Measurements from ENCODE around the gene OR1E2.

Gene OR1E2

GRCh38 chr17:3433741-3434140, at the start of gene OR1E2:
Gene OR1E2 (minus strand): TSS chr17:3433841. CDS start chr17:3433841, 0 bp downstream.
- Mint-ChIP-seq H3K36me3 (ENCODE audit: low read depth) (no peaks in the 10 kb centered on the region), H3K27ac (no peak within 1 kb of the TSS), H3K4me1 (no peaks in the 10 kb centered on the region), H3K27me3 (ENCODE audit: low read depth, poor library complexity) (peaks cover 10% of the 10 kb centered on the region), H3K9me3 (peaks cover 26% of the 10 kb centered on the region), H3K4me3 (no peak within 1 kb of the TSS)
- no peak for DNase-seq
- no peak for TF ChIP-seq CTCF (IDR thresholded peaks at IDR 0.05)

GRCh38 chr17:3482852-3483251, 49.2 kb upstream of the OR1E2 start:
- Mint-ChIP-seq H3K4me3 (no peak overlapping the region), H3K27ac (no peak overlapping the region), H3K27me3 (ENCODE audit: low read depth, poor library complexity) (peaks cover 3% of the 10 kb centered on the region), H3K9me3 (no peaks in the 10 kb centered on the region), H3K4me1 (no peaks in the 10 kb centered on the region), H3K36me3 (ENCODE audit: low read depth) (no peaks in the 10 kb centered on the region)
- TF ChIP-seq CTCF (IDR thresholded peaks at IDR 0.05): no peak
- DNase-seq: no peak

- Mint-ChIP-seq H3K27ac (no peak overlapping the region), H3K9me3 (no peaks in the 10 kb centered on the region), H3K27me3 (ENCODE audit: low read depth, poor library complexity) (peaks cover 7% of the 10 kb centered on the region), H3K36me3 (ENCODE audit: low read depth) (no peaks in the 10 kb centered on the region), H3K4me3 (no peak overlapping the region), H3K4me1 (no peaks in the 10 kb centered on the region)
- no peak for DNase-seq
- TF ChIP-seq CTCF (IDR thresholded peaks at IDR 0.05): no peak
These were observed 46.3 kb upstream of the OR1E2 start for GRCh38 chr17:3479988-3480387.

- no peaks in the 10 kb centered on the region for H3K36me3 Mint-ChIP-seq (ENCODE audit: low read depth)
- no peak for TF ChIP-seq CTCF (IDR thresholded peaks at IDR 0.05)
- H3K27ac Mint-ChIP-seq: no peak within 1 kb of the TSS
- peaks cover 10% of the 10 kb centered on the region for H3K27me3 Mint-ChIP-seq (ENCODE audit: low read depth, poor library complexity)
- H3K4me1 Mint-ChIP-seq: no peaks in the 10 kb centered on the region
- no peak for DNase-seq
- H3K9me3 Mint-ChIP-seq: no peaks in the 10 kb centered on the region
- H3K4me3 Mint-ChIP-seq: no peak within 1 kb of the TSS
These were observed 42.4 kb upstream of the OR1E2 start, which contains the start of gene ASPA for GRCh38 chr17:3475812-3476610. Gene ASPA (plus strand): TSS chr17:3475997. CDS start chr17:3476160, 163 bp downstream.

GRCh38 chr17:3475251-3475685, 41.6 kb upstream of the OR1E2 start:
- no peaks in the 10 kb centered on the region for H3K4me1 Mint-ChIP-seq
- peaks cover 10% of the 10 kb centered on the region for H3K27me3 Mint-ChIP-seq (ENCODE audit: low read depth, poor library complexity)
- DNase-seq: no peak
- H3K27ac Mint-ChIP-seq: no peak overlapping the region
- TF ChIP-seq CTCF (IDR thresholded peaks at IDR 0.05): no peak
- H3K9me3 Mint-ChIP-seq: peaks cover under 1% of the 10 kb centered on the region
- H3K4me3 Mint-ChIP-seq: no peak overlapping the region
- H3K36me3 Mint-ChIP-seq (ENCODE audit: low read depth): no peaks in the 10 kb centered on the region

GRCh38 chr17:3474212-3474611, 40.6 kb upstream of the OR1E2 start:
- Mint-ChIP-seq H3K27ac (no peak overlapping the region), H3K36me3 (ENCODE audit: low read depth) (no peaks in the 10 kb centered on the region)

More at GRCh38 chr17:3474212-3474611, 40.6 kb upstream of the OR1E2 start:
- Mint-ChIP-seq H3K4me1 (no peaks in the 10 kb centered on the region), H3K9me3 (peaks cover 4% of the 10 kb centered on the region), H3K27me3 (ENCODE audit: low read depth, poor library complexity) (peaks cover 10% of the 10 kb centered on the region), H3K4me3 (no peak overlapping the region)
- TF ChIP-seq CTCF (IDR thresholded peaks at IDR 0.05): no peak
- no peak for DNase-seq

Measured in nephron progenitor cell (in vitro differentiated cells).